GM13977 (cell line): ENCODE data around the gene TYMP.

Experiments
- DNase-seq: peaks from one replicate; pipeline ENCODE4 v3.0.0; 2012; ENCODE audit warnings: low spot score
- CTCF ChIP-seq: IDR thresholded peaks from 2 replicates; pipeline ENCODE4 v1.5.1; 2012; ENCODE audit warnings: mild to moderate bottlenecking, control low read depth; ENCODE audit not compliant: insufficient read depth; ENCODE audit errors: extremely low read depth, missing control alignments
- in situ Hi-C: fragments of 300-500 bp; cut with MboI; formaldehyde crosslinking; loops from one replicate; pipeline ENCODE4 v1.12.0; 2022; ENCODE audit warnings: low sequenced_read_pairs, low pct_unique_long_range_greater_than_20kb, mixed read lengths, inconsistent platforms; ENCODE audit not compliant: unreplicated experiment

TYMP gene

GRCh38 chr22:50562523-50563412, 33.0 kb upstream of the TYMP start, which contains the start of gene SYCE3:
Gene SYCE3 (minus strand): TSS chr22:50562919. CDS start chr22:50556405, 6,514 bp downstream.
- in situ Hi-C loops = no loop called here
- DNase-seq = peak; percentile 96
- TF ChIP-seq CTCF = peak; percentile 90

DNA sequence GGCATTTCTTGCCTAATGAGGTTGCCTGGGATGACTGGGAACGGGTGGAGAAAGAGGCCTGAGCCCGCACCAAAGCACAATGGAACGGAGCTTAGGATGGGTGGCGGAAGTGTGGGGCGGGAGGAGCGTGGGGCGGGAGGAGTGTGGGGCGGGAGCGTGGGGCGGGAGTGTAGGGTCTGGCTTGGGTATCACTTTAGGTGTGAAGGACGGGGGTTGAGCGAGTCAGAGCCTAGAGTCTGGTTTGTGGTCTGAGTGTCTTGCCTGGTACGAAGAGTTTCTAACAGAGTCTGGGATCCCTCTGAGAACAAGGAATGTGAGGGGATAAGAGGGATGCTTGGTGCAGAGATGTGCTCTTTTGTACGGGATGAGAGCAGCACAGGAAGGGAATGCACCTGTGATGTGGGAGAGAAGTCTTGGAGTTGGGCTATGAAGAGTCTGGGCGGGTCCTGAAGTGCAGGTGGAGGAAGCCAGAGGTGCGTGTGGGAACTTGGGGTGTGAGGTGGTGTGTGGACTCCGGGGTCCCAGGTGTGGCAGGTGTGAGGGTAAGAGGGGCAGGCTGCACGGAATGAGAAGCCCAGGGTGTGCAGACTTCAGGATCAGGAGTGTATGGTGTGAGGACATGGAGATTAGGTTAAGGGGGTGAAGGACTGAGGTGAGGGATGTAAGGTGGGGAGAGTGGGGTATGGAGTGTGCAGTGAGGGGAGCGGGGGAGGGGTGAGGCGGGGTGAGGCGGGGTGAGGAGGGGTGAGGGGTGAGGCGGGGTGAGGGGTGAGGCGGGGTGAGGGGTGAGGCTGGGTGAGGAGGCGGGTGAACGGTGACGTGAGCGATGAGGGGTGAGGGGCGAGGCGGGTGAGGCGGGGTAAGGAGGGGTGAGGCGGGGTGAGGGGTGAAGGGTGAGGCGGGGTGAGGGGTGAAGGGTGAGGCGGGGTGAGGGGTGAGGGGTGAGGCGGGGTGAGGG, 31.9 kb upstream of the TYMP start:
- in situ Hi-C loops = no loop called here
- TF ChIP-seq CTCF = no peak

DNA sequence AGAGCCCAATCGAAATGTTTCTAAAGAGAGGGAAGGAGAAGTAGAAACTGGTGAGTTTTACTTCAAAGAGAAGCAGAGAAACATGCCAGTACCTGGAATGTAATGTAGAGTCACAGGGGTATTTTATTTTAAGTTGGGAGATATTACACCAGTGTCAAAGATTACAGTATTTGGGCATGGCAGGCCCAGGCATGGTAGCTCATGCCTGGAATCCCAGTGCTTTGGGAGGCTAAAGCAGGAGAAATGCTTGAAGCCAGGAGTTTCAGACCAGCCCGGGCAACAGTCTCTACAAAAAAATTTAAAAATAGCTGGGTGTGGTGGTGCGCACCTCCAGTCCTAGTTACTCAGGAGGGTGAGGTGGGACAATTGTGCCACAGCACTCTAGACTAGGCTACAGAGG, 30.2 kb upstream of the TYMP start:
- in situ Hi-C loops = no loop called here
- TF ChIP-seq CTCF = no peak
- DNase-seq = no peak

More for the DNA sequence above, 31.9 kb upstream of the TYMP start:
- DNase-seq = no peak

DNA sequence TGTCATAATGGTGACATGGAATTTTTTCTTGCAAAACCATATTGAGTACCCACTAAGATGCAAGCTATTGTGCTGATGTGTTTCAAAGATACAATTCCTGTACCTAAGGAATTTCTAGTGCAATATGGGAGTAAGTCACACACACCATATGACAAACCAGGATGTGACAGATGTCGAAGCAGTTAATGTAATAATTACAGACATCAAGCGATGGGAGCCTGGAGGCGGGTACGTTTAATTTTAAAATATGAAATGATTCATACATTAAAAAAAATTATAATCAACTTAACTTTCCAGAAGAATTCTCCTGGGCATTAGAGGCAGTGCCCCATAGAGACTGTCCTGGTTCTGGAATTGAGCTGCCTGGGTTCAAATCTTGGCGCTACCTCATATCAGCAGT, 26.9 kb upstream of the TYMP start:
- no peak for TF ChIP-seq CTCF
- DNase-seq = no peak
- in situ Hi-C loops = no loop called here

- DNase-seq = no peak
- in situ Hi-C loops = no loop called here
- no peak for TF ChIP-seq CTCF
Measured at GRCh38 chr22:50553310-50553709, 23.5 kb upstream of the TYMP start.

GRCh38 chr22:50551160-50551752, 21.4 kb upstream of the TYMP start:
- no peak for TF ChIP-seq CTCF
- DNase-seq = no peak
- in situ Hi-C loops = no loop called here
